Stomach (tissue), 4 donors: ENCODE results near the gene TSHZ2.

Source experiments
- POLR2A ChIP-seq, 4 donors: fragments of 450-650 bp; IDR thresholded peaks; one replicate each; pipeline ENCODE4 v1.6.1; 2016; ENCODE audit warnings: antibody characterized with exemption in 4 of 4, control low read depth in 2 of 4, mild to moderate bottlenecking in 1 of 4, moderate library complexity in 1 of 4
- POLR2AphosphoS5 ChIP-seq, 3 donors: sonication (generic); formaldehyde crosslinking; IDR thresholded peaks; one replicate each; pipeline ENCODE4 v1.6.1; 2016; ENCODE audit warnings: antibody characterized with exemption in 3 of 3

- TF ChIP-seq POLR2A (IDR thresholded peaks at IDR 0.05) (no peak), POLR2AphosphoS5 (IDR thresholded peaks at IDR 0.05) (no peak)
Observed at GRCh38 chr20:53253668-53254067, 281.5 kb downstream of the TSHZ2 start.
